Thyroid gland (tissue), 4 donors: ENCODE data around the gene DNAJC1. TPM values are rescaled to one million over a fixed set of nuclear protein-coding genes. Genes with fewer than 3 reads are reported as not detected.

Source experiments
- DNase-seq, 2 donors: peaks; one replicate each; pipeline ENCODE4 v3.0.0-alpha.2; 2019
- H3K27ac ChIP-seq, 3 donors: fragments of 200-600 bp; sonication (generic); 1 replicate in 2 of 3; 2 replicates in 1 of 3; pipeline ENCODE4 v1.5.1; 2016 to 2019; ENCODE audit warnings: mild to moderate bottlenecking in 1 of 3, moderate library complexity in 1 of 3
- H3K27me3 ChIP-seq: fragments of 200-600 bp; sonication (generic); one replicate; pipeline ENCODE4 v1.5.1; 2019
- H3K36me3 ChIP-seq, 2 donors: fragments of 200-600 bp; sonication (generic); one replicate each; pipeline ENCODE4 v1.5.1; 2016 to 2019
- H3K4me1 ChIP-seq, 2 donors: fragments of 200-600 bp; sonication (generic); one replicate each; pipeline ENCODE4 v1.5.1; 2017 to 2019
- H3K4me3 ChIP-seq, 3 donors: fragments of 200-600 bp; sonication (generic); replicated peaks in 1 of 3; 1 replicate in 2 of 3; 2 replicates in 1 of 3; pipeline ENCODE4 v1.5.1; 2016; ENCODE audit warnings: mild to moderate bottlenecking in 1 of 3
- H3K9me3 ChIP-seq: fragments of 200-600 bp; sonication (generic); one replicate; pipeline ENCODE4 v1.5.1; 2017
- POLR2A ChIP-seq, 2 donors: fragments of 450-650 bp; IDR thresholded peaks; one replicate each; pipeline ENCODE4 v1.6.1; 2017; ENCODE audit warnings: antibody characterized with exemption in 2 of 2, mild to moderate bottlenecking in 2 of 2, moderate library complexity in 1 of 2
- WGBS, 2 donors: methylation state at CpG; one replicate each; pipeline ENCODE4 v1.1.5; 2017; 5-methylcytosine and 5-hydroxymethylcytosine counted together
- intact Hi-C: fragments of 100-400 bp; cut with DNase I; formaldehyde crosslinking; loops from one replicate; pipeline ENCODE4 v1.15.1; 2023
- total RNA-seq, 4 donors: library from RNA; depleted of rRNA; stranded (reverse); fragments of >200 nt; gene quantifications; one replicate each; pipeline ENCODE4 v1.2.3, GENCODE V29; 2016
- TF ChIP-seq, protein P1 (sequence below), 6 experiments: fragments of 200-600 bp in 3 of 6; fragments of 450-650 bp in 3 of 6; sonication (generic) in 3 of 6; IDR thresholded peaks; one replicate each; pipeline ENCODE4 v1.5.1; 2016 to 2019; ENCODE audit warnings: antibody characterized with exemption in 6 of 6, mild to moderate bottlenecking in 2 of 6, inconsistent platforms in 1 of 6, moderate library complexity in 1 of 6

DNAJC1 gene
- total RNA-seq, 4 donors from 2014 or later = 73.4 to 157 (median 95.6) TPM

DNA sequence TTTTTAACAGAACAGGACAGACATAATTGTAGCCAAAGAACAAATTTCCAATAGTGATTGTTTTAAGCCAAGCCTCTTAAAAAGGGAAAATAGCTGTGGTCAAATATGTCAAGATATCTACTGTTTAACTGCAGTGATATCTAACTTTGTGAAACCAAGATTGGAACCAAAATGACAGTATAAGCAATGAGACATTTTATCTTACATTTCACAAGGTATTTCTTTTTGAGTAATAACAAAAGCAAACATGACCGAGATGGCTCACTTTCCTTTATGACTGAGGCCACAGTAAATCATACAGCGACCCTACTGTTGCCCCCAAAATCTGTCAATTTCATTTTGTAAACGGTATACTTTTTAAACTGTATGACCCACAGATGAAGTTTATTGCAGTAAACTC, 253.7 kb downstream of the DNAJC1 start:
- H3K4me3 ChIP-seq = no peak overlapping the region
- H3K36me3 ChIP-seq = peaks cover 0 to 2% of the 10 kb centered on the region in 2 donors
- H3K27me3 ChIP-seq = no peaks in the 10 kb centered on the region
- H3K27ac ChIP-seq = no peak overlapping the region
- TF ChIP-seq POLR2A (IDR thresholded peaks at IDR 0.05) = no peak
- TF ChIP-seq, protein P1, sequence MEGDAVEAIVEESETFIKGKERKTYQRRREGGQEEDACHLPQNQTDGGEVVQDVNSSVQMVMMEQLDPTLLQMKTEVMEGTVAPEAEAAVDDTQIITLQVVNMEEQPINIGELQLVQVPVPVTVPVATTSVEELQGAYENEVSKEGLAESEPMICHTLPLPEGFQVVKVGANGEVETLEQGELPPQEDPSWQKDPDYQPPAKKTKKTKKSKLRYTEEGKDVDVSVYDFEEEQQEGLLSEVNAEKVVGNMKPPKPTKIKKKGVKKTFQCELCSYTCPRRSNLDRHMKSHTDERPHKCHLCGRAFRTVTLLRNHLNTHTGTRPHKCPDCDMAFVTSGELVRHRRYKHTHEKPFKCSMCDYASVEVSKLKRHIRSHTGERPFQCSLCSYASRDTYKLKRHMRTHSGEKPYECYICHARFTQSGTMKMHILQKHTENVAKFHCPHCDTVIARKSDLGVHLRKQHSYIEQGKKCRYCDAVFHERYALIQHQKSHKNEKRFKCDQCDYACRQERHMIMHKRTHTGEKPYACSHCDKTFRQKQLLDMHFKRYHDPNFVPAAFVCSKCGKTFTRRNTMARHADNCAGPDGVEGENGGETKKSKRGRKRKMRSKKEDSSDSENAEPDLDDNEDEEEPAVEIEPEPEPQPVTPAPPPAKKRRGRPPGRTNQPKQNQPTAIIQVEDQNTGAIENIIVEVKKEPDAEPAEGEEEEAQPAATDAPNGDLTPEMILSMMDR (IDR thresholded peaks at IDR 0.05) = no peak
- no peaks in the 10 kb centered on the region for H3K9me3 ChIP-seq
- H3K4me1 ChIP-seq = peaks cover 11 to 23% of the 10 kb centered on the region in 2 donors
- no peak for DNase-seq
- intact Hi-C loops = no loop called here
- 82 to 85% methylated on average over 3 of the region's 3 CpGs for WGBS, 2 donors

DNA sequence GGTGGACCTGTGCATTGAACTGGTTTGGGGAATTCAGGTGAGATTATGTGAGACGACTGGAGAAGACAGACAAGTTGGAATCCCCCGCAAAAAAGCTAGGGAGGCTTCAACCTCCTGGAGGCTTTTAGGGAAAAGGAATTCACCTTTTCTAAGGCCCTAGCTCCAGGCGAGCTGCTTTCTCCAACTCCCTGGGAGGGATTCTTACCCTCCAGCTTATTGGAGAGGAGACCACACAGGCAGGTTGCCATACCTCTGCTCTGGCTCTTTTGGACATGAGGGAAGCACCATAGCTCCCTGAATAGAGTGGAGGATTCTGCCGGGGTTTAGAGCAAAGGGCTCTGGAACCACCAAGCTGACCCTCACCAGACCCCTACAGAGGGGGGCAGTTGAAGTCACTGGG, 255.7 kb downstream of the DNAJC1 start:
- no peak for DNase-seq
- intact Hi-C loops = no loop called here
- no peaks in the 10 kb centered on the region for H3K9me3 ChIP-seq
- H3K4me1 ChIP-seq = peaks cover 0 to 6% of the 10 kb centered on the region in 2 donors
- H3K27ac ChIP-seq = no peak overlapping the region
- H3K36me3 ChIP-seq = peaks cover 0 to 13% of the 10 kb centered on the region in 2 donors
- no peaks in the 10 kb centered on the region for H3K27me3 ChIP-seq
- H3K4me3 ChIP-seq = no peak overlapping the region
- WGBS, 2 donors = 81% methylated on average over 4 of the region's 4 CpGs
- TF ChIP-seq, protein P1 (IDR thresholded peaks at IDR 0.05) = no peak
- no peak for TF ChIP-seq POLR2A (IDR thresholded peaks at IDR 0.05)

DNA sequence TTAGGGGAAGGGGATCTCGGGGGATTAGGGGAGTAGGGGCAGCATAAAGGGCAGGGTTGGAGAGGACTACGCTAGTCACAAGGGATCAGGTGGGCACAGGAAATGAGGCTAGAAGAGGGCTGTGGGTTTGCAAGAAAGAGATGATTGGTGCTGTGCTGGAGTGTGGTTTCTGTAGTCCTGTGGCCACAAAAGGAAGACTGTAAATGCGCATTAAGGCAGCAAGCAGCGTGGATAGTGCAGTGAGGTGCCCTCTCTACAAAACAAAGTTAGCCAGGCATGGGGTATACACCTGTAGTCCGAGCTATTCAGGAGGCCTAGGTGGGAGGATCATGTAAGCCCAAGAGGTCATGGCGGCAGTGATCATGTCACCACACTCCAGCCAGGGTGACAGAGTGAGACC, 257.4 kb downstream of the DNAJC1 start:
- intact Hi-C loops = no loop called here
- H3K9me3 ChIP-seq = no peaks in the 10 kb centered on the region
- H3K27me3 ChIP-seq = no peaks in the 10 kb centered on the region
- no peak for DNase-seq
- WGBS, 2 donors = 91 to 92% methylated on average over 6 of the region's 6 CpGs
- TF ChIP-seq, protein P1 (IDR thresholded peaks at IDR 0.05) = no peak
- no peak for TF ChIP-seq POLR2A (IDR thresholded peaks at IDR 0.05)
- H3K4me3 ChIP-seq = no peak overlapping the region
- H3K27ac ChIP-seq = no peak overlapping the region
- H3K4me1 ChIP-seq = peaks cover 0 to 4% of the 10 kb centered on the region in 2 donors
- peaks cover 0 to 14% of the 10 kb centered on the region in 2 donors for H3K36me3 ChIP-seq

DNA sequence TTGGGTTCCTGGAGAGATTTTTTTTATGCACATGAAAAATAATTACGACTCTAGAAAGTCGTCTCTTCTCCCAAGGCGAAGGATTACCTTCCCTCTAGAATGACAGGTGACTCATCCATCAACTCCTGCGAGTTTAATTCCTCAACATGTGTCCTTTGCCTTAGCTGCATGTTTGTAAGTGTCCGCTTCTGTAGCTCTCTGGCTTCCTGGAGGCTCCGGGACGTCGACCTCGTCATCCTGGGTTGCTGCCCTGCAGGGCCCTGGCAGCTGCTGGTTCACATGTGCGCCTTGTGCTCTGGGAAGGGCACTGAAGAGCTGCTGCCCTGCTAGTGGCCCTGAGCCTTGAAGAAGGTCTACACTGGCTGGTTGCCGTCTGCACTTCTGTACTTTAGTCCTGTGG, 259.3 kb downstream of the DNAJC1 start:
- no peak for DNase-seq
- Histone ChIP-seq H3K9me3 (no peaks in the 10 kb centered on the region), H3K4me1 (no peaks in the 10 kb centered on the region), H3K27me3 (no peaks in the 10 kb centered on the region), H3K4me3 (no peak overlapping the region), H3K27ac (no peak overlapping the region), H3K36me3 (peaks cover 7 to 19% of the 10 kb centered on the region in 2 donors)
- intact Hi-C loops = no loop called here
- WGBS, 2 donors = 87 to 91% methylated on average over 11 of the region's 11 CpGs
- no peak for TF ChIP-seq POLR2A (IDR thresholded peaks at IDR 0.05)
- TF ChIP-seq, protein P1 (IDR thresholded peaks at IDR 0.05) = no peak

DNA sequence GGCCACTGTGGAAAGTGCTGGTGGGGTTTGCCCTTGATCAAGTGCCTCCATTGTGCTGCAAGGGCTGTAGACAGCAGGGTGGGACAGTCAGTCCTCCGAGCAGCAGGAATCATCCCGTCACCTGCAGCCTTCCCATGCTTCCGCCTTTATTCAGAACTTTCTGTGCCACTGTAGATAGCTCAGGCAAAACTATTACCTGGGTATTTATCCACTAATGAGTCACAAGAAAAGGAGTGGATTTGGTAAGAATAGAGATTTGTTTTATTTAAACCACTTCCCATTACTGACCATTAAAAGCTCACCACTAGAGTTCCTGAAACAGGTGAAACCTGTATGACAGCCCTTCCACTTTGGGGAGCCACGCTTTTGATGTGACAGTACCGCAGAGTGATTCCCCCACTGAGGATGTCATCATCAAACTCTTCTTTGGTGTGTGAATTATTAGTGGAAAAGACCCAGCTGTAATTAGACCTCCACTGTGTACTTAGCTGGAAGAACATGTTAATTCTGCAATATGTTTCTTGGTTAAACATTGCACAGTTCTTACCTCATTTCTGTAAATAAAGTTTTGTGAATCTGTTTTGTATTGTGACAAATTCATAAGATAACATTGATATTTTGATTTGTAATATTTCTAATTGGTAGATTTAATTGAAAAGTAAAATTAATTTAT, 260.7 kb downstream of the DNAJC1 start:
- WGBS, 2 donors = 96 to 98% methylated on average over 5 of the region's 5 CpGs
- intact Hi-C loops = no loop called here
- Histone ChIP-seq H3K27ac (no peak overlapping the region), H3K36me3 (peaks cover 14 to 19% of the 10 kb centered on the region in 2 donors), H3K4me3 (no peak overlapping the region), H3K4me1 (no peaks in the 10 kb centered on the region), H3K9me3 (no peaks in the 10 kb centered on the region), H3K27me3 (no peaks in the 10 kb centered on the region)
- DNase-seq = no peak
- TF ChIP-seq, protein P1 (IDR thresholded peaks at IDR 0.05) = no peak
- no peak for TF ChIP-seq POLR2A (IDR thresholded peaks at IDR 0.05)
